RPMI7951 (cell line): ENCODE measurements around the gene DBET. TPM values are rescaled to one million over a fixed set of nuclear protein-coding genes. Genes with fewer than 3 reads are reported as not detected.
"Not testable (repeated sequence)": the region's sequence is repeated elsewhere in the genome, so short reads cannot be mapped to it uniquely, and the experiment has no call there.

Experiments
- DNase-seq: peaks from one replicate; pipeline ENCODE4 v3.0.0-alpha.2; 2012; ENCODE audit warnings: low read depth
- total RNA-seq: library from RNA; depleted of rRNA; stranded (reverse); fragments of >200 nt; shearing (Covaris generic); gene quantifications from 2 replicates; pipeline ENCODE4 v1.2.3, GENCODE V29; 2014

DBET gene
- total RNA-seq, 1 experiment from 2014 or later, result not detected

GRCh38 chr4:190049378-190050239 is 14.7 kb upstream of the DBET start:
- DNase-seq, result not testable (repeated sequence)

- not testable (repeated sequence) for DNase-seq
Measured at GRCh38 chr4:190058997-190059396, 5.3 kb upstream of the DBET start.

- DNase-seq, result not testable (repeated sequence)
Measured at GRCh38 chr4:190064805-190065204, 503 bp downstream of the DBET start.

- DNase-seq, result not testable (repeated sequence)
Measured at GRCh38 chr4:190068351-190068750, 4.0 kb downstream of the DBET start.

GRCh38 chr4:190093052-190093451 is 28.8 kb downstream of the DBET start:
- not testable (repeated sequence) for DNase-seq

- DNase-seq, result not testable (repeated sequence)
Measured at GRCh38 chr4:190094031-190094430, 29.7 kb downstream of the DBET start.

GRCh38 chr4:190095335-190095734 is 31.0 kb downstream of the DBET start:
- DNase-seq, result not testable (repeated sequence)

GRCh38 chr4:190099605-190100004 is 35.3 kb downstream of the DBET start:
- not testable (repeated sequence) for DNase-seq

- not testable (repeated sequence) for DNase-seq
Measured at GRCh38 chr4:190101525-190101924, 37.2 kb downstream of the DBET start.

GRCh38 chr4:190106191-190106590 is 41.9 kb downstream of the DBET start:
- not testable (repeated sequence) for DNase-seq

GRCh38 chr4:190106611-190107480 is 42.5 kb downstream of the DBET start:
- DNase-seq, result not testable (repeated sequence)

GRCh38 chr4:190107766-190108485 is 43.6 kb downstream of the DBET start:
- DNase-seq, result not testable (repeated sequence)

GRCh38 chr4:190108756-190109155 is 44.5 kb downstream of the DBET start:
- not testable (repeated sequence) for DNase-seq

- not testable (repeated sequence) for DNase-seq
Measured at GRCh38 chr4:190109390-190110011, 45.2 kb downstream of the DBET start.

GRCh38 chr4:190110033-190110432 is 45.7 kb downstream of the DBET start:
- DNase-seq, result not testable (repeated sequence)

- DNase-seq, result not testable (repeated sequence)
Measured at GRCh38 chr4:190110570-190111295, 46.4 kb downstream of the DBET start.

GRCh38 chr4:190112879-190113278 is 48.6 kb downstream of the DBET start:
- DNase-seq, result not testable (repeated sequence)

GRCh38 chr4:190114991-190115390 is 50.7 kb downstream of the DBET start:
- not testable (repeated sequence) for DNase-seq
